SK-N-SH treated with all-trans-retinoic acid at 6 μM for 48 hours (cell line): Measurements from ENCODE around the gene PHF1.

ENCODE experiments used
- ATAC-seq: fragments of 200-7000 bp; cut with Tn5 transposase; 3 replicates; pipeline ENCODE4 v1.9.1; 2020; ENCODE audit warnings: mild to moderate bottlenecking, moderate library complexity
- ARNTL ChIP-seq: fragments of 450-650 bp; formaldehyde crosslinking; IDR thresholded peaks from 2 replicates; pipeline ENCODE4 v1.5.0; 2020; ENCODE audit warnings: low read depth, mild to moderate bottlenecking, moderate library complexity, borderline replicate concordance
- BACH2 ChIP-seq: fragments of 250-450 bp; sonication (Bioruptor Pico); IDR thresholded peaks from 2 replicates; pipeline ENCODE4 v1.9.0; 2021; ENCODE audit warnings: mild to moderate bottlenecking, borderline replicate concordance
- CREB5 ChIP-seq: fragments of 250-450 bp; sonication (Bioruptor Pico); IDR thresholded peaks from 2 replicates; pipeline ENCODE4 v1.5.1; 2020; ENCODE audit warnings: low read depth, mild to moderate bottlenecking, moderate library complexity
- CSDC2 ChIP-seq: fragments of 250-450 bp; sonication (Bioruptor Pico); IDR thresholded peaks from 2 replicates; pipeline ENCODE4 v1.5.0; 2020; ENCODE audit warnings: mild to moderate bottlenecking, moderate library complexity
- CSRNP3 ChIP-seq: fragments of 250-450 bp; sonication (Bioruptor Pico); IDR thresholded peaks from 2 replicates; pipeline ENCODE4 v1.5.1; 2021; ENCODE audit warnings: mild to moderate bottlenecking, moderate library complexity
- ESRRG ChIP-seq: fragments of 250-450 bp; sonication (Bioruptor Pico); IDR thresholded peaks from 2 replicates; pipeline ENCODE4 v1.6.1; 2021; ENCODE audit warnings: mild to moderate bottlenecking
- GLIS3 ChIP-seq: fragments of 250-450 bp; sonication (Bioruptor Pico); IDR thresholded peaks from 2 replicates; pipeline ENCODE4 v1.5.0; 2020; ENCODE audit warnings: mild to moderate bottlenecking, moderate library complexity
- ISL1 ChIP-seq: fragments of 250-450 bp; sonication (Bioruptor Pico); IDR thresholded peaks from 2 replicates; pipeline ENCODE4 v2.1.2; 2022; ENCODE audit warnings: mild to moderate bottlenecking, moderate library complexity
- OSR1 ChIP-seq: fragments of 250-450 bp; sonication (Bioruptor Pico); IDR thresholded peaks from 2 replicates; pipeline ENCODE4 v1.8.0; 2022; ENCODE audit warnings: moderate library complexity, mild to moderate bottlenecking, inconsistent platforms
- PATZ1 ChIP-seq: fragments of 250-450 bp; sonication (Bioruptor Pico); IDR thresholded peaks from 2 replicates; pipeline ENCODE4 v1.8.0; 2020; ENCODE audit warnings: mild to moderate bottlenecking, moderate library complexity, borderline replicate concordance
- POU6F1 ChIP-seq: fragments of 250-450 bp; sonication (Bioruptor Pico); IDR thresholded peaks from 2 replicates; pipeline ENCODE4 v1.8.0; 2021; ENCODE audit warnings: low read depth, mild to moderate bottlenecking, moderate library complexity, borderline replicate concordance
- PPARA ChIP-seq: fragments of 250-450 bp; sonication (Bioruptor Pico); IDR thresholded peaks from 2 replicates; pipeline ENCODE4 v1.5.0; 2020; ENCODE audit warnings: mild to moderate bottlenecking, borderline replicate concordance
- RARB ChIP-seq: fragments of 250-450 bp; sonication (Bioruptor Pico); IDR thresholded peaks from 2 replicates; pipeline ENCODE4 v1.8.0; 2021; ENCODE audit warnings: mild to moderate bottlenecking, moderate library complexity
- SNAI2 ChIP-seq: fragments of 250-450 bp; sonication (Bioruptor Pico); IDR thresholded peaks from 2 replicates; pipeline ENCODE4 v1.5.0; 2020; ENCODE audit warnings: mild to moderate bottlenecking, moderate library complexity
- TCF4 ChIP-seq: fragments of 250-450 bp; sonication (Bioruptor Pico); IDR thresholded peaks from 2 replicates; pipeline ENCODE4 v1.8.0; 2021; ENCODE audit warnings: mild to moderate bottlenecking, moderate library complexity, borderline replicate concordance
- TOX ChIP-seq: fragments of 250-450 bp; sonication (Bioruptor Pico); IDR thresholded peaks from 2 replicates; pipeline ENCODE4 v1.8.0; 2021; ENCODE audit warnings: mild to moderate bottlenecking, moderate library complexity, borderline replicate concordance
- TSHZ2 ChIP-seq: fragments of 250-450 bp; sonication (Bioruptor Pico); IDR thresholded peaks from 2 replicates; pipeline ENCODE4 v1.5.0; 2020; ENCODE audit warnings: mild to moderate bottlenecking, moderate library complexity
- ZFP3 ChIP-seq: fragments of 250-450 bp; sonication (Bioruptor Pico); IDR thresholded peaks from 2 replicates; pipeline ENCODE4 v1.5.0; 2020; ENCODE audit warnings: mild to moderate bottlenecking, moderate library complexity
- ZFP30 ChIP-seq: fragments of 450-650 bp; formaldehyde crosslinking; IDR thresholded peaks from 2 replicates; pipeline ENCODE4 v1.5.0; 2022; ENCODE audit warnings: mild to moderate bottlenecking, moderate library complexity
- ZNF565 ChIP-seq: fragments of 450-650 bp; formaldehyde crosslinking; conservative IDR thresholded peaks from 2 replicates; pipeline ENCODE4 v1.5.0; 2020; ENCODE audit warnings: low read depth, mild to moderate bottlenecking, moderate library complexity
- ZNF70 ChIP-seq: fragments of 450-650 bp; formaldehyde crosslinking; IDR thresholded peaks from 2 replicates; pipeline ENCODE4 v1.5.0; 2020; ENCODE audit warnings: mild to moderate bottlenecking, moderate library complexity
- ZNF8 ChIP-seq: fragments of 450-650 bp; formaldehyde crosslinking; IDR thresholded peaks from 2 replicates; pipeline ENCODE4 v1.5.0; 2020; ENCODE audit warnings: mild to moderate bottlenecking, moderate library complexity

Gene PHF1

GRCh38 chr6:33413241-33414120, 2.7 kb downstream of the PHF1 start:
- TF ChIP-seq CREB5 (no peak), ZNF8 (CRISPR knock-in tag) (no peak), ESRRG (no peak), ZFP3 (CRISPR knock-in tag) (no peak), SNAI2 (no peak), ZFP30 (CRISPR knock-in tag) (no peak), CSDC2 (CRISPR knock-in tag) (no peak), TOX (CRISPR knock-in tag) (no peak), RARB (CRISPR knock-in tag) (no peak), PPARA (CRISPR knock-in tag) (no peak), CSRNP3 (CRISPR knock-in tag) (no peak), TSHZ2 (CRISPR knock-in tag) (no peak), TCF4 (CRISPR knock-in tag) (no peak), GLIS3 (CRISPR knock-in tag) (no peak), BACH2 (CRISPR knock-in tag) (no peak)
- ATAC-seq = no peak

GRCh38 chr6:33414592-33415271, 3.9 kb downstream of the PHF1 start:
- no peak for TF ChIP-seq POU6F1 (CRISPR knock-in tag)
- TF ChIP-seq SNAI2 = no peak
- TF ChIP-seq ZNF565 (CRISPR knock-in tag) = no peak
- no peak for TF ChIP-seq RARB (CRISPR knock-in tag)
- TF ChIP-seq ZNF8 (CRISPR knock-in tag) = no peak
- TF ChIP-seq, all 23 proteins: peak for 0
- ATAC-seq = no peak

GRCh38 chr6:33415831-33416230, 5.0 kb downstream of the PHF1 start:
- ATAC-seq = no peak
- TF ChIP-seq CREB5 = no peak
- TF ChIP-seq ARNTL (CRISPR knock-in tag) = no peak
- no peak for TF ChIP-seq ZNF565 (CRISPR knock-in tag)
- TF ChIP-seq PATZ1 = no peak
- no peak for TF ChIP-seq CSRNP3 (CRISPR knock-in tag)
- no peak for TF ChIP-seq CSDC2 (CRISPR knock-in tag)
- no peak for TF ChIP-seq TOX (CRISPR knock-in tag)
- TF ChIP-seq POU6F1 (CRISPR knock-in tag) = no peak
- TF ChIP-seq ISL1 (CRISPR knock-in tag) = no peak
- TF ChIP-seq OSR1 (CRISPR knock-in tag) = no peak
- no peak for TF ChIP-seq SNAI2
- no peak for TF ChIP-seq ZNF70
- TF ChIP-seq BACH2 (CRISPR knock-in tag) = no peak
